ENCODE data around the gene CTBP2.

The CTBP2 gene

GRCh38 chr10:125120053-125120710 lies 40.2 kb downstream of the CTBP2 start:
- TF ChIP-seq EP300 (IDR thresholded peaks at IDR 0.05; ENCODE audit: borderline replicate concordance): no peak
- TF ChIP-seq USF1 (IDR thresholded peaks at IDR 0.05): no peak
- TF ChIP-seq, protein P1, sequence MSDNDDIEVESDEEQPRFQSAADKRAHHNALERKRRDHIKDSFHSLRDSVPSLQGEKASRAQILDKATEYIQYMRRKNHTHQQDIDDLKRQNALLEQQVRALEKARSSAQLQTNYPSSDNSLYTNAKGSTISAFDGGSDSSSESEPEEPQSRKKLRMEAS (IDR thresholded peaks at IDR 0.05): no peak
- TF ChIP-seq YY1 (IDR thresholded peaks at IDR 0.05; ENCODE audit: low read depth): no peak

DNA sequence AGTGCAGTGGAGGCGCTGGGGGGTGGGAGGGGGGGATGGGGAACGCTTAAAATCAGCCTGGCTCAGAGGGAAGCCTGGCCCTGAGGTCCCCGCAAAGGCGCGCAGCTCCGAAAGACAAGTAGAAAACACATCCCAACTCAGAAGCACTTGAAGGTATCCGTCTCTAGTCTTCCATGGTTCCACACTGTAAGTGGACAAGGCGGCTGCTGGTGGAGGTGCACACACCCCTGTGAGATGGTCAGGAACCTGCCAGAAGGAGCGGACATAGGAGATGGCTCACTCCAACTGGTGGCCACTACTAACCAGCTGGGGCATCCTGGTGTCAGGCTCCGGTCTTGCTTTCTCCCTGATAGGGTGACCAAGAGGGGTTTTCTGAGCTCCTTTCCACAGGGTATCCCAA lies 41.7 kb downstream of the CTBP2 start:
- TF ChIP-seq RAD21 (IDR thresholded peaks at IDR 0.05; ENCODE audit: low read depth) (no peak), CEBPB (IDR thresholded peaks at IDR 0.05) (no peak)

DNA sequence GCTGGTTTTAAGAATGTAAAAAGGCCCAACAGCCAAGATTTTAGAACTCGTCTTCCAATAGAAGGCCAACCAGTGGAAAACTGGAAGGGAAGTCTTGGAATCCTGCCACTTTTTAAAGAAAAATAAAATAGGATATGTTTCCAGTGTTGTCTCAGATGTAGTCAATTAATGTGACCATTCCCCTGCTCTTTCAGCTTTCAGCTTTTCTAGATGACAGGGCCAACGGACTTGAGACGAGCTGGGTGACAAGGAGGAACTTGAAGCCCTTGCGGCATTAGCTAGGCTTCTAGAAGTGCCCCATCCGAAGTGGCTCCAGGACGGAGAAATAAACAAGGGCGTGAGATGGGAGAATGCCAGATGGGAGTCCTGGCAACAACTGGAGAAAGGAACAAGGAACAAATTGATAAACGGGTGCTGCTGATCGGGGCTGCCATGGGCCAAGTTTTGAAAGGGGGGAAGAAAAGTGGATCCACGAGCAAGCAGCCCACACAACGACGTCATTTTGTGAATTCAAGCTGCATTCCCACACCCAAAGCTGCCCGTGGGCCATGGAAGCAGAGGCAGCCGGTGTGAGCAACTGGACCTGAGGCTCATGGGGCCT lies 42.3 kb downstream of the CTBP2 start:
- no peak for TF ChIP-seq USF1 (IDR thresholded peaks at IDR 0.05)
- TF ChIP-seq RAD21 (IDR thresholded peaks at IDR 0.05; ENCODE audit: low read depth): no peak
- TF ChIP-seq CREB1 (IDR thresholded peaks at IDR 0.05; ENCODE audit: low read depth): no peak
- TF ChIP-seq TAF1 (IDR thresholded peaks at IDR 0.05; ENCODE audit: low read depth): no peak
- TF ChIP-seq ZBTB7A (IDR thresholded peaks at IDR 0.05; ENCODE audit: low read depth): no peak
- no peak for TF ChIP-seq REST (IDR thresholded peaks at IDR 0.05; ENCODE audit: low read depth)
- TF ChIP-seq, protein P1 (IDR thresholded peaks at IDR 0.05): no peak
- no peak for TF ChIP-seq FOXM1 (IDR thresholded peaks at IDR 0.05; ENCODE audit: borderline replicate concordance, low read depth)
- no peak for TF ChIP-seq CEBPB (IDR thresholded peaks at IDR 0.05)
- no peak for TF ChIP-seq TCF12 (IDR thresholded peaks at IDR 0.05; ENCODE audit: low read depth)

DNA sequence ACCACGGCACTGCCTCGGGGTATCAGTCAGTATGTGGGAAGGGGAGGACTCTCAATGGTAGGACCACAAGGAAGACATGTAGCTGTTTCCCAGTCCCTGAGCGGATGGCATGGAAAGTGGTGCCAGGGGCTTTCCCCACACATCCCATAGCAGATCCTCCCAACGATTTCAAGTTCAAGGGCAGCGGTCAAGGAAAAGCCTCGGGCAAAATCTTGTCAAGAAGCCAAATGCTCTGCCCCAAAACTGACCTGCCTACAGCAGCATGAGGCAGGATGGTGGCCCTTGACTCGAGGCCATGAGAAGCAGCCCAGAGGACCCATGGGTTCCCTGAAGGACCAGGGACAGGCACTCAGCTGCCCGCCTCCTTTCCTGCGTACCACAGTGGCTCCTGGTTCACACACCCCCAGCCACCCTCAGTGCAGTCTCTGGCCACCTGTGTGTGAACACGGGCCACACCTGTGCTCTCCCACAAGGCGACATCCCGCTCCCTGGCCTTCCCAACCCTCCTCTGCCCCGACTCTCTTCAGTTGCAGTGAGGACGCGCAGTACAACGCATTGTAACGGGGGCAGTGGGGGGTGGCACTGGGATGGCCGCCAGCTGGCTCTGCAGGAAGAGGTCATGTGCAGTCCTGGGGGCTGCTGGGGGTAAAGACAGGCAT lies 43.6 kb downstream of the CTBP2 start:
- TF ChIP-seq YY1 (IDR thresholded peaks at IDR 0.05; ENCODE audit: low read depth): no peak
- TF ChIP-seq TAF1 (IDR thresholded peaks at IDR 0.05; ENCODE audit: low read depth): no peak
- no peak for TF ChIP-seq REST (IDR thresholded peaks at IDR 0.05; ENCODE audit: low read depth)
- no peak for TF ChIP-seq FOXM1 (IDR thresholded peaks at IDR 0.05; ENCODE audit: borderline replicate concordance, low read depth)
- TF ChIP-seq, protein P1 (IDR thresholded peaks at IDR 0.05): no peak
- no peak for TF ChIP-seq EGR1 (IDR thresholded peaks at IDR 0.05)
- TF ChIP-seq EP300 (IDR thresholded peaks at IDR 0.05; ENCODE audit: borderline replicate concordance): no peak
- TF ChIP-seq CREB1 (IDR thresholded peaks at IDR 0.05; ENCODE audit: low read depth): no peak
- no peak for TF ChIP-seq ZBTB7A (IDR thresholded peaks at IDR 0.05; ENCODE audit: low read depth)
- no peak for TF ChIP-seq NFIC (IDR thresholded peaks at IDR 0.05)
- no peak for TF ChIP-seq TEAD4 (IDR thresholded peaks at IDR 0.05)
- no peak for TF ChIP-seq TCF12 (IDR thresholded peaks at IDR 0.05; ENCODE audit: low read depth)
- no peak for TF ChIP-seq CEBPB (IDR thresholded peaks at IDR 0.05)
- no peak for TF ChIP-seq RAD21 (IDR thresholded peaks at IDR 0.05; ENCODE audit: low read depth)
- TF ChIP-seq USF1 (IDR thresholded peaks at IDR 0.05): no peak

DNA sequence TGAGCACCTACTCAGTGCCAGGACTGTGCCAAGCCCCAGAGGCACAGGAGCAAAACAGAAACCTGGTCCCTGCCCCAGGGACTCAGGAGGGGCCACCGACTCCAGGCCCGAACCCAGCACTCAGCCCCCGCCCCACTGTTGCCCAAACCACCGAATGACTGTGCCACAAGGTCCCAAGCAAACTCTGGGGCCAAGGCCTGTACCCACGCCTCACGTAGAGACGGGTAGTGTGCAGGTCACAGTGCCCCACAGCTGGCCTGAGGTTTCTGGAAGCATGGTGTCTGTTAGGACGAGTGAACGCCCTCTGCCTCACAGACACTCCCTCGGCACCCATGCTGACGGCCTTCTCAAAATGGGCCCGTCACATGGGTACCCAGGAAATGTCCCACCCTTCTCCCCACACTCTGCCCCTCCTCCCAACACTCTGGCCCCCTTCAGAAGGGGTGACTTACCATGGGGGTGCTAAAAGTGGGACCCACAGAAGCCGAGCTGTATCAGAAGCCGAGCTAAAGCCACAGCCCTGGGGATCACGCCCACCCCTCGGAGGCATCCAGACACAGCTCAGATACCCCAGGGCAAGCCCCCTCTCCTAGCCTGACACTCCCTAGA lies 44.2 kb downstream of the CTBP2 start:
- TF ChIP-seq ZBTB7A (IDR thresholded peaks at IDR 0.05; ENCODE audit: low read depth): no peak

Data from Ishikawa (cell line).